Trophoblast cell (in vitro differentiated cells and primary cell): ENCODE data around the gene GRIN2A.

Source experiments
- DNase-seq, 2 donors: peaks; one replicate each; pipeline ENCODE4 v3.0.0-alpha.2; 2016
- H2AFZ ChIP-seq: 2 replicates; pipeline ENCODE4 v1.6.1; 2013; ENCODE audit warnings: low read length, moderate library complexity, mild to moderate bottlenecking; ENCODE audit not compliant: insufficient read depth, poor library complexity
- H2AK5ac ChIP-seq: 2 replicates; pipeline ENCODE4 v1.6.1; 2013; ENCODE audit warnings: mild to moderate bottlenecking, low read length
- H2BK120ac ChIP-seq: 2 replicates; pipeline ENCODE4 v1.6.1; 2013; ENCODE audit warnings: low read length, mild to moderate bottlenecking, moderate library complexity; ENCODE audit not compliant: insufficient read depth, poor library complexity
- H2BK12ac ChIP-seq: 2 replicates; pipeline ENCODE4 v1.6.1; 2013; ENCODE audit warnings: mild to moderate bottlenecking, low read length, moderate library complexity
- H2BK5ac ChIP-seq: 2 replicates; pipeline ENCODE4 v1.6.1; 2013; ENCODE audit warnings: low read length, low read depth, moderate library complexity, mild to moderate bottlenecking; ENCODE audit not compliant: poor library complexity
- H3K14ac ChIP-seq: 2 replicates; pipeline ENCODE4 v1.6.1; 2013; ENCODE audit warnings: mild to moderate bottlenecking, low read length
- H3K18ac ChIP-seq: 2 replicates; pipeline ENCODE4 v1.6.1; 2013; ENCODE audit warnings: mild to moderate bottlenecking, low read length
- H3K23ac ChIP-seq: 2 replicates; pipeline ENCODE4 v1.6.1; 2013; ENCODE audit warnings: low read length
- H3K27ac ChIP-seq: 2 replicates; pipeline ENCODE4 v1.5.1; 2013; ENCODE audit warnings: low read depth, mild to moderate bottlenecking, inconsistent platforms, low read length, moderate library complexity
- H3K27me3 ChIP-seq: 2 replicates; pipeline ENCODE4 v1.6.1; 2013; ENCODE audit warnings: inconsistent platforms, mild to moderate bottlenecking, low read length, moderate library complexity; ENCODE audit not compliant: insufficient read depth
- H3K36me3 ChIP-seq, 2 experiments: 1 replicate in 1 of 2; 2 replicates in 1 of 2; pipeline ENCODE4 v1.6.1; 2013; ENCODE audit warnings: low read length in 2 of 2, mild to moderate bottlenecking in 2 of 2, moderate library complexity in 1 of 2; ENCODE audit not compliant: insufficient read depth in 2 of 2, control insufficient read depth in 1 of 2
- H3K4ac ChIP-seq: 2 replicates; pipeline ENCODE4 v1.6.1; 2013; ENCODE audit warnings: low read depth, mild to moderate bottlenecking, low read length, moderate library complexity
- H3K4me1 ChIP-seq, 2 experiments: 1 replicate in 1 of 2; 2 replicates in 1 of 2; pipeline ENCODE4 v1.6.1; 2013; ENCODE audit warnings: low read length in 2 of 2, mild to moderate bottlenecking in 2 of 2, moderate library complexity in 1 of 2; ENCODE audit not compliant: insufficient read depth in 2 of 2, control insufficient read depth in 1 of 2
- H3K4me2 ChIP-seq: 2 replicates; pipeline ENCODE4 v1.6.1; 2013; ENCODE audit warnings: inconsistent platforms, mild to moderate bottlenecking, low read length, moderate library complexity
- H3K4me3 ChIP-seq: 2 replicates; pipeline ENCODE4 v1.5.1; 2013; ENCODE audit warnings: mild to moderate bottlenecking, low read depth, low read length, inconsistent platforms
- H3K79me1 ChIP-seq: one replicate; pipeline ENCODE4 v1.6.1; 2013; ENCODE audit warnings: low read length
- H3K79me2 ChIP-seq: 2 replicates; pipeline ENCODE4 v1.6.1; 2013; ENCODE audit warnings: low read length, mild to moderate bottlenecking; ENCODE audit not compliant: control insufficient read depth, insufficient read depth, poor library complexity
- H3K9ac ChIP-seq: 2 replicates; pipeline ENCODE4 v1.6.1; 2013; ENCODE audit warnings: mild to moderate bottlenecking, low read length
- H3K9me3 ChIP-seq: 2 replicates; pipeline ENCODE4 v1.6.1; 2013; ENCODE audit warnings: low read depth, mild to moderate bottlenecking, control low read depth, inconsistent platforms, low read length; ENCODE audit not compliant: insufficient read depth
- H4K12ac ChIP-seq: 2 replicates; pipeline ENCODE4 v1.6.1; 2013; ENCODE audit warnings: low read depth, mild to moderate bottlenecking, low read length, moderate library complexity
- H4K8ac ChIP-seq: 2 replicates; pipeline ENCODE4 v1.6.1; 2013; ENCODE audit warnings: low read depth, mild to moderate bottlenecking, low read length, moderate library complexity
- H4K91ac ChIP-seq: one replicate; pipeline ENCODE4 v1.6.1; 2013; ENCODE audit warnings: low read depth, mild to moderate bottlenecking, low read length, moderate library complexity
- WGBS: extraction: QIAGEN DNeasy Blood & Tissue Kit; methylation state at CpG from one replicate; pipeline ENCODE4 v1.1.7; 2013; ENCODE audit warnings: missing lambda C conversion rate; ENCODE audit not compliant: insufficient read length, insufficient coverage; ENCODE audit errors: extremely low coverage; 5-methylcytosine and 5-hydroxymethylcytosine counted together

The GRIN2A gene

DNA sequence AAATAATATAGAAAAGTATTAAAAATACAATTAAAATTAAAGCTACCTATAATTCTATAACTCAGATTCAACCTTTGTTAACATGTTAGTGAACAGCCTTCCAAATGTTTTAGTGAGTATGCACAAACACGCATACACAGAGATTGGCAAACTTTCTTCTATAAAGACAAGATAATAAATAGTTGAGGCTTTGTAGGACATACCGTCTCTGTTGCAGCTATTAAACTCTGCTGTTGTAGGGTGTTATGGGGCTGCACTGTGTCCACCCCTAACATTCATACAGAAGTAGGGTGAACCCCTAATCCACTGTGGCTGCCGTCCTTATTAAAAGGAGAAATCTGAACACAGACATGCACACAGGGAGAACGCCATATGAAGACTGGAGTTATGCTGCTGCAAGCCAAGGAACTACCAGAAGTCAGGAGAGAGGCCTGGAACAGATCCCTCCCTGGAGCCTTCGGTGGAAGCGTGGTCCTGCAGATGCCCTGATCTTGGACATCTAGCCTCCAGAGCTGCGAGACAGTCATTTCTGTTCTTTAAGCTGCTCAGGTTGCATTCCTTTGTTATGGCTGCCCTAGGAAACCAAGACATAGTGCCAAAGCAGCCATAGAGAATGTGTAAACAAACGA lies 383.2 kb downstream of the GRIN2A start:
- H4K91ac ChIP-seq: no peak overlapping the region
- no peak overlapping the region for H2BK12ac ChIP-seq
- no peak overlapping the region for H3K18ac ChIP-seq
- H4K8ac ChIP-seq: no peak overlapping the region
- peaks cover 2% of the 10 kb centered on the region for H3K9me3 ChIP-seq
- no peaks in the 10 kb centered on the region for H3K36me3 ChIP-seq
- DNase-seq: no peak
- H2BK5ac ChIP-seq: no peak overlapping the region
- H2AFZ ChIP-seq: no peak overlapping the region
- H3K27me3 ChIP-seq: no peaks in the 10 kb centered on the region
- WGBS: no CpG with 5 or more reads among the region's 8 CpGs
- no peak overlapping the region for H3K9ac ChIP-seq
- H3K4me3 ChIP-seq: no peak overlapping the region
- H3K23ac ChIP-seq: no peak overlapping the region
- H3K4me1 ChIP-seq: no peaks in the 10 kb centered on the region
- no peak overlapping the region for H3K14ac ChIP-seq
- no peak overlapping the region for H3K4ac ChIP-seq
- no peak overlapping the region for H2BK120ac ChIP-seq
- H2AK5ac ChIP-seq: no peak overlapping the region
- no peak overlapping the region for H3K27ac ChIP-seq
- no peak overlapping the region for H4K12ac ChIP-seq
- peaks cover 1% of the 10 kb centered on the region for H3K79me2 ChIP-seq
- H3K4me2 ChIP-seq: no peak overlapping the region
- no peaks in the 10 kb centered on the region for H3K79me1 ChIP-seq

DNA sequence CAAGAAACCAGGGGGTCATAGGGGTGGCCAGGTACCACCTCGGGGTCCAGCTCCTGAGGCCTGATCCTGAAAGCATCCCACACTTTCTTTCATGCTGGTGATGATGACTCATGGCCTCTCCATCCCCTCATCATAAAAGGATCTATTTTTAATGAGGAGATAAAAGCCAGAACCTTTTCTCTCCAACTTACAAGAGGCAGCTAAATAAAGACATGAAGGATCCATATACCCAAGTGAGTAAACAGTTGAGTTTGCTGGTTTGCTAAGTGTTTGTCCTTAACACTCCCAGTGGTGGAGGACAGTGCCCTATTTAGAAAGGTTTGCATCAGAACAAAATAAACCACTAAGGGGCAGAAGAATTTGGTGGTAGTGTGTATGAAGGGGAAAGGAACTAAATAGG lies 383.8 kb downstream of the GRIN2A start:
- Histone ChIP-seq H3K27ac (no peak overlapping the region), H3K18ac (no peak overlapping the region), H3K4me2 (no peak overlapping the region), H3K27me3 (no peaks in the 10 kb centered on the region), H3K9me3 (peaks cover 2% of the 10 kb centered on the region), H3K9ac (no peak overlapping the region), H2AFZ (no peak overlapping the region), H4K91ac (no peak overlapping the region), H3K79me2 (peaks cover 1% of the 10 kb centered on the region), H3K4me1 (no peaks in the 10 kb centered on the region), H3K4ac (no peak overlapping the region), H3K4me3 (no peak overlapping the region), H4K12ac (no peak overlapping the region), H2BK5ac (no peak overlapping the region), H2BK12ac (no peak overlapping the region), H3K23ac (no peak overlapping the region), H3K14ac (no peak overlapping the region), H2AK5ac (no peak overlapping the region), H3K36me3 (no peaks in the 10 kb centered on the region), H4K8ac (no peak overlapping the region), H3K79me1 (no peaks in the 10 kb centered on the region), H2BK120ac (no peak overlapping the region)
- DNase-seq: no peak
- no CpG with 5 or more reads among the region's 1 CpG for WGBS

DNA sequence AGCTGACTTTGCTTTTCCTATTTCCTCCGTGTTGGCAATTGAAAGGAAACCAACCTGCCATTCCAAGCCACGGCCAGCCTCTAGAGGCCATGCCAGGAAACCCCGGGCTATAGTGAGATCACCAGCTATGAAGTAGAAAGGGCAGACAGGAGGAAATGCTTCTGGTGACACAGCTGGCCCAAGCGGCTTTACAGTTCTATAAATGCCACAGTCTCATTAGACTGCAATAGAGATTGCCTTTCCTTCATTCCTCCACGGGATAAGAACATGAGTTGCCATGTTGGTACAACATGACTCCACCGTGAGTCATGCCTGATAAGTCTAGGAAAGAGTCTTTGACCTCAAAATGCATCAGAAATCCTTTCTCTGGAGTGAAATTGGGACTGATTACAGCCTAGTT lies 384.9 kb downstream of the GRIN2A start:
- Histone ChIP-seq H3K4me3 (no peak overlapping the region), H3K4me1 (no peaks in the 10 kb centered on the region), H4K12ac (no peak overlapping the region), H4K8ac (no peak overlapping the region), H2BK120ac (no peak overlapping the region), H3K4ac (no peak overlapping the region), H3K18ac (no peak overlapping the region), H3K9ac (no peak overlapping the region), H3K9me3 (peaks cover 2% of the 10 kb centered on the region), H3K79me2 (peaks cover 1% of the 10 kb centered on the region), H3K4me2 (no peak overlapping the region), H2AFZ (no peak overlapping the region), H3K36me3 (no peaks in the 10 kb centered on the region), H3K27me3 (no peaks in the 10 kb centered on the region), H3K79me1 (no peaks in the 10 kb centered on the region), H4K91ac (no peak overlapping the region), H3K23ac (no peak overlapping the region), H2BK5ac (no peak overlapping the region), H2BK12ac (no peak overlapping the region), H3K14ac (no peak overlapping the region), H3K27ac (no peak overlapping the region), H2AK5ac (no peak overlapping the region)
- peak; percentile 45 to 63 for DNase-seq
- no CpG with 5 or more reads among the region's 6 CpGs for WGBS

DNA sequence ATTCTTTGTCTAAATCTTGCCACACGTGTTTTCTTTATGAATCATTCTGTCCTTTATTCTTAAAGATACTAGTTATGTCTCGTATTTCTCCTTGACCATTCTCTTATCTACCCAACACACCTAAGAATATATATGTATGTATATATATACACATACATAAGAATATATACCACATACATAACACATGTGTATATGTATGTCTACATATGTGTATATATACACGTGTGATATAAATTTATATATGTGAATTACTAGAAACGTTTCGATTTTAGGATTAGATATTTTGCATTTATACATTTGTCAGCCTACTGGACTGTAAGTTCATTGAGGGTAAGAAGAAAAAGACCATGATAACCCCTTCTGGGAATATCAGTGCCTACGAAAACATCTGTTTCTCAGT lies 388.6 kb downstream of the GRIN2A start:
- Histone ChIP-seq H3K14ac (no peak overlapping the region), H3K4me3 (no peak overlapping the region), H3K4ac (no peak overlapping the region), H4K91ac (no peak overlapping the region), H2AK5ac (no peak overlapping the region), H3K4me2 (no peak overlapping the region), H3K36me3 (no peaks in the 10 kb centered on the region), H2BK5ac (no peak overlapping the region), H4K12ac (no peak overlapping the region), H3K27ac (no peak overlapping the region), H2AFZ (no peak overlapping the region), H3K23ac (no peak overlapping the region), H3K27me3 (no peaks in the 10 kb centered on the region), H3K18ac (no peak overlapping the region), H4K8ac (no peak overlapping the region), H3K9me3 (peaks cover 2% of the 10 kb centered on the region), H3K9ac (no peak overlapping the region), H3K79me2 (no peaks in the 10 kb centered on the region), H2BK12ac (no peak overlapping the region), H3K79me1 (no peaks in the 10 kb centered on the region), H2BK120ac (no peak overlapping the region), H3K4me1 (no peaks in the 10 kb centered on the region)
- no peak for DNase-seq
- WGBS: no CpG with 5 or more reads among the region's 6 CpGs
